Measurements from ENCODE around the gene CCDC88C. TPM values are rescaled to one million over a fixed set of nuclear protein-coding genes. Genes with fewer than 3 reads are reported as not detected.

CCDC88C gene
- total RNA-seq, 2 experiments from 2014 or later: 269 to 287 TPM

DNA sequence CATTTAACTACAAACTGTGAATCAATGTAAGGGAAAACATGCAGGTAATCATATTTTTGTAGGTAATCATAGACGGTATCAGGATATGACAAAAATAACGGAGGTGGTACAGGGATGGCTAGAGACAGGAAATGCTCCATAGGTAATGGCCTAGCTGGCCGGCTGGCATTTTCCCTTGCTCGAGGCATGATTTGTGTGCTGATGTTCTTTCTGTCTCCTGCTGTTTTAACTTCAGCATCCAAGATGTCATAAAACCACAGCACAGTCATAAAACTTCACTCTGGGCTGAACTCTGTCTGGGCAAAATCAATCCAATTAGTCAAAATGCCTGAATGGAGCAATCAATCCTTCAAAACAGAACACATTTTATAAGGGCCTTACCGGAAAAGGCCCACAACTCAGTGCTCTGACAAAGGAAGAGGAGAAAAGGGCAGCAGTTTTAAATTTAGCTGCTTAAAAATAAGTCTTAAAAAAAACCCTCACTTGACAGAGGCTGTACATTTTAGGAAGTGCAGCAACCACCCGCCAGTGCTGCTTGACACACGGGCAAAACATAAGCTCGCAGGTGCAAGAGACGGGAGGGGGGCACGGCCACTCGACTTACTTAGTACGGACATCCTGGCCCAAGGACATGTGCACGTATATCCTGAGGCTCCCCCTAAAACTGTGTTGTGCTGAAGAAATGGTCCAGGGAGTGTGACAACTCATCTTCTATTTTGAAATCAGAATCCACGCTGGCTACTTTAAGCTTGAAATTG lies 132.7 kb downstream of the CCDC88C start:
- intact Hi-C loops (cut with DNase I, micrococcal nuclease): loop anchor here (5.0 kb wide), 3 partner anchors 38 to 93 kb away; no protein-coding TSS in a partner anchor
- no peak overlapping the region for H3K4me3 Mint-ChIP-seq

DNA sequence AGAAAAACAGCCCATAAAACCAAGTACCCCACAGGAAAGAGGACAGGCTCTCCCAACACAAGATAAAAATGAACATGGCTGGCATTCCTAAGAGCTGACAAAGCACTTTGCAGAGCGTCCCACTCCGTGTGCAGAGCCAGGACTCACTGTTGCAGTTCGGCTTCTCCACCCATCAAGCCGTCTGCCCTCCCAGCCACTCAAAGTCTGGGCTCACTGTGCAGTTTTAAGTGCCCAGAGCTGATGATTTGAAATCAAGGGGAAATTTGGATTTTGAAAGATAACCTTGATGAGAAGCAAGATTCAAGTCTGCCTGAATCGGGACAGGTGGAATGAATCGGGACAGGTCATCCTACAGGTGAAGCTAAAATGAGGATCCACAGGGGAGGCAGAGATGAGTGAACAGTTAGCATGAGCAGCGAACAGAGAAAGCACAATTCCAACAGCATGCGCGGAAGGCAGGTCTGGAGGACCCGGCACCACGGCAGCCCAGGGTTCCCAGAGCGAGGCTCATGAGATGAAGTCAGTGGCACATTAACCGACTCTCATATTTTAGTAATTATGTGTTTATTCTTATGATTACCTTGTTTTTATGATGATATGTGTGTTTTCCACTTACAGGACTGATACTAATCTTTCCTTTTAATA lies 133.4 kb downstream of the CCDC88C start:
- ATAC-seq (ENCODE audit: poor library complexity) (no peak), DNase-seq (no peak)
- Mint-ChIP-seq H3K4me3 (no peak overlapping the region), H3K9me3 (no peaks in the 10 kb centered on the region), H3K36me3 (ENCODE audit: low read depth) (peaks cover 97% of the 10 kb centered on the region), H3K27me3 (no peaks in the 10 kb centered on the region), H3K27ac (peak overlapping the region; percentile 42), H3K4me1 (ENCODE audit: low read depth) (peaks cover 7% of the 10 kb centered on the region)
- Histone ChIP-seq H3K27me3 (ENCODE audit: control insufficient read depth in 1 of 2, insufficient read depth in 2 of 2, low read length in 2 of 2) (no peaks in the 10 kb centered on the region), H3K9me3 (ENCODE audit: control insufficient read depth in 1 of 2, insufficient read depth in 1 of 2, low read length in 2 of 2) (no peaks in the 10 kb centered on the region), H3K4me1 (ENCODE audit: insufficient read depth, low read length) (peaks cover 9% of the 10 kb centered on the region), H3K36me3 (ENCODE audit: insufficient read depth, low read length) (peaks cover 98% of the 10 kb centered on the region), H3K27ac (ENCODE audit: low read depth in 1 of 2, low read length in 2 of 2) (no peak overlapping the region), H3K4me3 (ENCODE audit: low read length) (no peak overlapping the region)
- POLR2A ChIA-PET: no interaction called here
- intact Hi-C loops (cut with DNase I, micrococcal nuclease): loop anchor here in 1 of 2 experiments (5.0 kb wide), 1 partner anchor 62 kb away; no protein-coding TSS in a partner anchor
- CTCF ChIA-PET: interaction anchor here (6.1 kb wide), 1 partner anchor 107 kb away, joined by 57 read pairs; no protein-coding TSS in a partner anchor
- TF ChIP-seq, protein P1, sequence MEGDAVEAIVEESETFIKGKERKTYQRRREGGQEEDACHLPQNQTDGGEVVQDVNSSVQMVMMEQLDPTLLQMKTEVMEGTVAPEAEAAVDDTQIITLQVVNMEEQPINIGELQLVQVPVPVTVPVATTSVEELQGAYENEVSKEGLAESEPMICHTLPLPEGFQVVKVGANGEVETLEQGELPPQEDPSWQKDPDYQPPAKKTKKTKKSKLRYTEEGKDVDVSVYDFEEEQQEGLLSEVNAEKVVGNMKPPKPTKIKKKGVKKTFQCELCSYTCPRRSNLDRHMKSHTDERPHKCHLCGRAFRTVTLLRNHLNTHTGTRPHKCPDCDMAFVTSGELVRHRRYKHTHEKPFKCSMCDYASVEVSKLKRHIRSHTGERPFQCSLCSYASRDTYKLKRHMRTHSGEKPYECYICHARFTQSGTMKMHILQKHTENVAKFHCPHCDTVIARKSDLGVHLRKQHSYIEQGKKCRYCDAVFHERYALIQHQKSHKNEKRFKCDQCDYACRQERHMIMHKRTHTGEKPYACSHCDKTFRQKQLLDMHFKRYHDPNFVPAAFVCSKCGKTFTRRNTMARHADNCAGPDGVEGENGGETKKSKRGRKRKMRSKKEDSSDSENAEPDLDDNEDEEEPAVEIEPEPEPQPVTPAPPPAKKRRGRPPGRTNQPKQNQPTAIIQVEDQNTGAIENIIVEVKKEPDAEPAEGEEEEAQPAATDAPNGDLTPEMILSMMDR (IDR thresholded peaks at IDR 0.05): no peak

More for the DNA sequence above, 132.7 kb downstream of the CCDC88C start:
- POLR2A ChIA-PET: interaction anchor here (1.1 to 1.4 kb wide), 2 partner anchors 41 to 108 kb away, joined by 3 to 10 read pairs; partner anchors contain the start of gene GPR68
- H3K4me1 Mint-ChIP-seq (ENCODE audit: low read depth): peaks cover 7% of the 10 kb centered on the region
- Histone ChIP-seq H3K9me3 (ENCODE audit: control insufficient read depth in 1 of 2, insufficient read depth in 1 of 2, low read length in 2 of 2) (no peaks in the 10 kb centered on the region), H3K4me3 (ENCODE audit: low read length) (no peak overlapping the region), H3K4me1 (ENCODE audit: insufficient read depth, low read length) (peaks cover 9% of the 10 kb centered on the region), H3K27me3 (ENCODE audit: control insufficient read depth in 1 of 2, insufficient read depth in 2 of 2, low read length in 2 of 2) (no peaks in the 10 kb centered on the region), H3K36me3 (ENCODE audit: insufficient read depth, low read length) (peaks cover 98% of the 10 kb centered on the region), H3K27ac (ENCODE audit: low read depth in 1 of 2, low read length in 2 of 2) (no peak overlapping the region)
- no peak overlapping the region for H3K27ac Mint-ChIP-seq
- no peak for ATAC-seq (ENCODE audit: poor library complexity)
- CTCF ChIA-PET: interaction anchor here (1.2 to 6.1 kb wide), 4 partner anchors 57 to 382 kb away, joined by 4 to 57 read pairs (median 12); no protein-coding TSS in a partner anchor
- peaks cover 97% of the 10 kb centered on the region for H3K36me3 Mint-ChIP-seq (ENCODE audit: low read depth)
- TF ChIP-seq, protein P1 (IDR thresholded peaks at IDR 0.05): no peak
- no peaks in the 10 kb centered on the region for H3K9me3 Mint-ChIP-seq
- no peak for DNase-seq
- no peaks in the 10 kb centered on the region for H3K27me3 Mint-ChIP-seq

DNA sequence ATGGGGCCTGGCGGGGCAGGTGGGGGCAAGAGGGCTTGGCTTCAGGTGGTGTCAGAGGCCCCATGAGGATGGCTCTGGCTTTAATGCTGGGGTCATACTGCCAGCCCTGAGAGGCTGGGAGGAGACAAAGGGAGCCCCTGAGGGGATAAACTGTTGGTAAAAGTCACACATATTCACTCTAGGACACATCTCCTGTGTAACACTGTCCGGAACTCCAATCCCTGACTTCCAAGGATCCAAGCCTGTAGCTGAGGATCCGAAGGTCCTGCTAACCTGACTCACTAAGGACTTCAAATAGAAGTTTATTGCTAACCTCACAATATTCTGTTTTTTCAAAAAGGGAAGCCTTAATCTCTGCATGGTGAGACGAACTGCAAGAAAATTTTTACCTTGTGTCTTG lies 134.0 kb downstream of the CCDC88C start:
- H3K9me3 ChIP-seq (ENCODE audit: control insufficient read depth in 1 of 2, insufficient read depth in 1 of 2, low read length in 2 of 2): no peaks in the 10 kb centered on the region
- no peaks in the 10 kb centered on the region for H3K27me3 ChIP-seq (ENCODE audit: control insufficient read depth in 1 of 2, insufficient read depth in 2 of 2, low read length in 2 of 2)
- Mint-ChIP-seq H3K36me3 (ENCODE audit: low read depth) (peaks cover 99% of the 10 kb centered on the region), H3K9me3 (no peaks in the 10 kb centered on the region), H3K27ac (peak overlapping the region; percentile 42), H3K4me3 (no peak overlapping the region), H3K27me3 (no peaks in the 10 kb centered on the region), H3K4me1 (ENCODE audit: low read depth) (peaks cover 7% of the 10 kb centered on the region)
- ChIA-PET CTCF (interaction anchor here (6.1 kb wide), 1 partner anchor 106 kb away, joined by 57 read pairs; no protein-coding TSS in a partner anchor), POLR2A (interaction anchor here (1.1 kb wide), 1 partner anchor 40 kb away, joined by 3 read pairs; no protein-coding TSS in a partner anchor)
- intact Hi-C loops (cut with DNase I, micrococcal nuclease): loop anchor here in 1 of 2 experiments (5.0 kb wide), 1 partner anchor 61 kb away; no protein-coding TSS in a partner anchor
- H3K4me3 ChIP-seq (ENCODE audit: low read length): no peak overlapping the region
- H3K27ac ChIP-seq (ENCODE audit: low read depth in 1 of 2, low read length in 2 of 2): no peak overlapping the region
- TF ChIP-seq, protein P1 (IDR thresholded peaks at IDR 0.05): no peak
- H3K4me1 ChIP-seq (ENCODE audit: insufficient read depth, low read length): peaks cover 9% of the 10 kb centered on the region
- no peak for ATAC-seq (ENCODE audit: poor library complexity)
- peaks cover 98% of the 10 kb centered on the region for H3K36me3 ChIP-seq (ENCODE audit: insufficient read depth, low read length)
- no peak for DNase-seq
